Measurements from ENCODE around the gene HHLA2.

- TF ChIP-seq, protein P1, sequence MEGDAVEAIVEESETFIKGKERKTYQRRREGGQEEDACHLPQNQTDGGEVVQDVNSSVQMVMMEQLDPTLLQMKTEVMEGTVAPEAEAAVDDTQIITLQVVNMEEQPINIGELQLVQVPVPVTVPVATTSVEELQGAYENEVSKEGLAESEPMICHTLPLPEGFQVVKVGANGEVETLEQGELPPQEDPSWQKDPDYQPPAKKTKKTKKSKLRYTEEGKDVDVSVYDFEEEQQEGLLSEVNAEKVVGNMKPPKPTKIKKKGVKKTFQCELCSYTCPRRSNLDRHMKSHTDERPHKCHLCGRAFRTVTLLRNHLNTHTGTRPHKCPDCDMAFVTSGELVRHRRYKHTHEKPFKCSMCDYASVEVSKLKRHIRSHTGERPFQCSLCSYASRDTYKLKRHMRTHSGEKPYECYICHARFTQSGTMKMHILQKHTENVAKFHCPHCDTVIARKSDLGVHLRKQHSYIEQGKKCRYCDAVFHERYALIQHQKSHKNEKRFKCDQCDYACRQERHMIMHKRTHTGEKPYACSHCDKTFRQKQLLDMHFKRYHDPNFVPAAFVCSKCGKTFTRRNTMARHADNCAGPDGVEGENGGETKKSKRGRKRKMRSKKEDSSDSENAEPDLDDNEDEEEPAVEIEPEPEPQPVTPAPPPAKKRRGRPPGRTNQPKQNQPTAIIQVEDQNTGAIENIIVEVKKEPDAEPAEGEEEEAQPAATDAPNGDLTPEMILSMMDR (IDR thresholded peaks at IDR 0.05) = no peak
- TF ChIP-seq, protein P2, sequence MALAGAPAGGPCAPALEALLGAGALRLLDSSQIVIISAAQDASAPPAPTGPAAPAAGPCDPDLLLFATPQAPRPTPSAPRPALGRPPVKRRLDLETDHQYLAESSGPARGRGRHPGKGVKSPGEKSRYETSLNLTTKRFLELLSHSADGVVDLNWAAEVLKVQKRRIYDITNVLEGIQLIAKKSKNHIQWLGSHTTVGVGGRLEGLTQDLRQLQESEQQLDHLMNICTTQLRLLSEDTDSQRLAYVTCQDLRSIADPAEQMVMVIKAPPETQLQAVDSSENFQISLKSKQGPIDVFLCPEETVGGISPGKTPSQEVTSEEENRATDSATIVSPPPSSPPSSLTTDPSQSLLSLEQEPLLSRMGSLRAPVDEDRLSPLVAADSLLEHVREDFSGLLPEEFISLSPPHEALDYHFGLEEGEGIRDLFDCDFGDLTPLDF (CRISPR knock-in tag; IDR thresholded peaks at IDR 0.05) = no peak
- TF ChIP-seq GABPB1 (CRISPR knock-in tag; IDR thresholded peaks at IDR 0.05) (no peak), ETV6 (CRISPR knock-in tag; IDR thresholded peaks at IDR 0.05) (no peak), ATF2 (CRISPR knock-in tag; IDR thresholded peaks at IDR 0.05; ENCODE audit: borderline replicate concordance, low read depth) (no peak), NFYB (CRISPR knock-in tag; conservative IDR thresholded peaks at IDR 0.05; ENCODE audit: low read depth) (no peak), MAX (CRISPR knock-in tag; IDR thresholded peaks at IDR 0.05) (no peak)
- TF ChIP-seq, protein P3, sequence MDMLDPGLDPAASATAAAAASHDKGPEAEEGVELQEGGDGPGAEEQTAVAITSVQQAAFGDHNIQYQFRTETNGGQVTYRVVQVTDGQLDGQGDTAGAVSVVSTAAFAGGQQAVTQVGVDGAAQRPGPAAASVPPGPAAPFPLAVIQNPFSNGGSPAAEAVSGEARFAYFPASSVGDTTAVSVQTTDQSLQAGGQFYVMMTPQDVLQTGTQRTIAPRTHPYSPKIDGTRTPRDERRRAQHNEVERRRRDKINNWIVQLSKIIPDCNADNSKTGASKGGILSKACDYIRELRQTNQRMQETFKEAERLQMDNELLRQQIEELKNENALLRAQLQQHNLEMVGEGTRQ (CRISPR knock-in tag; IDR thresholded peaks at IDR 0.05) = no peak
These were observed 9.3 kb downstream of the HHLA2 start for GRCh38 chr3:108305484-108306172.

Data from WTC11 (cell line).